HG03558 (cell line): ENCODE results near the gene SCYL1.

Source experiments
- ATAC-seq: cut with Tn5 transposase; IDR thresholded peaks from one replicate; pipeline ENCODE4 v1.9.1; 2021; ENCODE audit warnings: moderate number of reproducible peaks; ENCODE audit not compliant: unreplicated experiment; ENCODE audit errors: extremely low read depth

Gene SCYL1

GRCh38 chr11:65578667-65579066 lies 53.8 kb downstream of the SCYL1 start:
- ATAC-seq: no peak

DNA sequence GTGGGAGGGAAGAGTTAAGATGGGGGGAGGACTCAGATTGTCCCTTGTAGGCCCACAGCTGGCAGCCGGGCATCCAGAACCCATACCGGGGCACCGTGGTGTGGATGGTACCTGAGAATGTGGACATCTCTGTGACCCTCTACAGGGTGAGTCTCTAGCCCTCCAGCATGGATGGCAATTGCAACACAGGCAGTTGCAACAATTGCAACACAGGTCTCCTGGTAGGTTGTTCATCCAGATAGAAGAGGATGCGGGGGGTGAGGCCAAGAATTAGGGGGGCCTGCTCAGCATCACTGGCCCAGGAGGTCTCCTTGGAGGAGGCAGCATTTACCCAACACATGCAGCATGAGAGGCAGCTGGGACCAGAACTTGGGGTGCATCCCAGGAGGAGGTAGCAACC lies 54.4 kb downstream of the SCYL1 start:
- no peak for ATAC-seq

DNA sequence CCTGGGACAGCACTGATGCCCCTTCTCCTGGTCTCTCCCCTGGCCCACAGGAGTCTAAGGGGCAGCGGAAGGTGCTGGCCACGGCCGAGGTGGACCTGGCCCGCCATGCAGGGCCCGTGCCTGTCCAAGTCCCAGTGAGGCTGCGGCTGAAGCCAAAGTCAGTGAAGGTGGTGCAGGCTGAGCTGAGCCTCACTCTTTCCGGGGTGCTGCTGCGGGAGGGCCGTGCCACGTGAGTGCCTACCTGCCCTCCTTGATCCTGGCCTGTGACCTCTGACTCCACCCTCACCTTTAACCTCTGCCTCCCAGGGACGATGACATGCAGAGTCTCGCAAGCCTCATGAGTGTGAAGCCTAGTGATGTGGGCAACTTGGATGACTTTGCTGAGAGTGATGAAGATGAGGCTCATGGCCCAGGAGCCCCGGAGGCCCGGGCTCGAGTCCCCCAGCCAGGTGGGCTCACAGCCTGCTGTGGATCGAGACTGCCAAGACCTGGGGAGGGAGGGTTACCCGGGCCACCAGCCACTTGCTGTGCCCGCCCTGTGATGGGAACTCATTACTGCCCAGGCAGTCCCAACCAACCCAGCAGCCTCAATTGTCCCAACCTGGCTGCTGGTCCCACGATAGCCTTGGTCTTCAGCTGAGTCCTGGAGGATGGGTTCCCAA lies 55.3 kb downstream of the SCYL1 start:
- no peak for ATAC-seq

DNA sequence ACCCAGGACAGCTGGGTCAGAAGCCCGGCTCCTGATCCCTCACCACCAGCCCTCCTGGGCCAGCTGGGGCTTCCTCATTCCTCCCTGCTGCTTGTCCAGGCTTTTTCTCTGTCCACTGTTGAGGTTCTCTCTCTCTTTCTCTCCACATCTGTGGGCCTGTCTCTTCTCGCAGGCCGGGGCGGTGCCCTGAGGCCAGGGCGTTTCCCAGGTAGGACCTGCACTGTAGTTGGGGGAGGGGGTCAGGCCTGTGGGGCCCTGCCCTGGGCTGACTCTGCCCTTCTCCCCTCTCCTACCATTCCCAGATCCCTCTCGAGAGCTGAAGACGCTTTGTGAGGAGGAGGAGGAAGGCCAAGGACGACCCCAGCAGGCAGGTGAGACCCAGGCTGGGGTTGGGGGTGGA lies 55.9 kb downstream of the SCYL1 start:
- no peak for ATAC-seq

- ATAC-seq: no peak
Observed at GRCh38 chr11:65581928-65582327, 57.0 kb downstream of the SCYL1 start.

GRCh38 chr11:65583589-65583988 lies 58.7 kb downstream of the SCYL1 start:
- ATAC-seq: no peak

DNA sequence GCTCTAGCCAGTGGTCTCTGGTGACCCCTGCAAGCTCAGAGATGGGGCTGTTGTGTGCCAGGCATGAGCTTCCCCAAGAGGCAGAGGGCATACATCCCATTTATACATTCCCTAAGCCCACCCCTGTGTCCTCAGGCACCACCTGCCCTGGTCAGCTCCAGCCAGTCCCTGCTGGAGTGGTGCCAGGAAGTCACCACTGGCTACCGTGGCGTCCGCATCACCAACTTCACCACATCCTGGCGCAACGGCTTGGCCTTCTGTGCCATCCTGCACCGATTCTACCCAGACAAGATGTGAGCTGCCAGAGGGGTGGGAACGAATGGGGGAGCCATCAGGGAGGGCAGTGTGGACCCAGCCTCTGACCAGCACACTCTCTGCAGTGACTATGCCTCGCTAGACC lies 59.2 kb downstream of the SCYL1 start:
- ATAC-seq: no peak

DNA sequence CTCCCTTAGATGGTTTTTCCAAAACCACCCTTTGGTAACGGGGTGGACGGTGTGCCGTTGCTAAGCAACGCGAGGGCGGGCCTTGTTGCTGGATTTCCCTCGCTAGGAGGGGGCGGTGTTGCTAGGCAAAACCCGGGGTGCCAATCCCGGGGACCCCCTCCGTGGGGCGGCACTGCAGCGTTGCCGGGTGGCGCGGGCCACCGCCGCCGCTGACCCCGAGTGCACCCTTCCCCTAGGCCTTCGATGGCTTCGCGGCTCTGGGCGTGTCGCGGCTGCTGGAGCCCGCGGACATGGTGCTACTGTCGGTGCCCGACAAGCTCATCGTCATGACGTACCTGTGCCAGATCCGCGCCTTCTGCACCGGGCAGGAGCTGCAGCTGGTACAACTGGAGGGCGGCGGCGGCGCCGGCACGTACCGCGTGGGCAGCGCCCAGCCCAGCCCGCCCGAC lies 59.9 kb downstream of the SCYL1 start:
- no peak for ATAC-seq

- no peak for ATAC-seq
Observed at GRCh38 chr11:65585396-65586246, 60.7 kb downstream of the SCYL1 start.

GRCh38 chr11:65586247-65586630 lies 61.4 kb downstream of the SCYL1 start:
- ATAC-seq: no peak

- no peak for ATAC-seq
Observed at GRCh38 chr11:65586676-65587075, 61.8 kb downstream of the SCYL1 start.
